IPS DF 4.7 (cell line): ENCODE data around the gene PLEKHS1.
"Not testable (repeated sequence)": the region's sequence is repeated elsewhere in the genome, so short reads cannot be mapped to it uniquely, and the experiment has no call there.

Source experiments
- DNase-seq: peaks from one replicate; pipeline ENCODE4 v3.0.0-alpha.2; 2013; ENCODE audit warnings: low spot score; ENCODE audit errors: extremely low read depth

The PLEKHS1 gene

DNA sequence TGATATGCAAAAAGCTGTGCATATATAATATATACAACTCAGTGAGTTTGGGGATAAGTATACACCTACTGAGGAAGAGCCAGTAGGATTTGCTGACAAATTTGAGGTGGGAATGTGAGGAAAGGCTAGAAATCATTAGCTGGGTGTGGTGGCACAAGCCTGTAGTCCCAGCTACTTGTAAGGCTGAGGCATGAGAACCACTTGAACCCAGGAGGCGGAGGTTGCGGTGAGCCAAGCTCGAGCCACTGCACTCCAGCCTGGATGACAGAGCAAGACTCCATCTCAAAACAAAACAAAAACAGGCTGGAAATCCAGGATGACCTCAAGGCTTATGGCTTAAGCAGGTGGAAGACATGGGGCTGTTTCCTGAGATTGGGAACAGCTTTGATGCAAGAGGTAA, 10.6 kb upstream of the PLEKHS1 start:
- no peak for DNase-seq

DNA sequence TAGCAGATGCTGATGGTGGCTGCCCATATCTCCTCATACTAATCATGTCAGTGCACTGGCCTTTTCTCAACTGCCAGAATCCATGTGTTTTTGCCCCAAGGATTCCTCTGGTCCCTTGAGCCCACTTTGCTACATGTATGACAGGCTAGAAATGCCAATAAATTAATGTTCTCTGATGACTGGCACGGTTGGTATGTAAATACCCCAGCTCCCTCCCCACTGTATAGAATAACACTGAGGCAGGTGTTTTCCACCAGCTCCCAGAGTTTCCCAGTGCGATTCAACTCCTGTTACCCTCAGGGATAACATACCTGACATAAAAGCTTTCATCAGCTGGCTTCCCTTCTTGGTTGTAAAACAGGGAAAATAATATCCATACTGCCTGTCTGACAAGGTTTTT, 9.0 kb upstream of the PLEKHS1 start:
- no peak for DNase-seq

DNA sequence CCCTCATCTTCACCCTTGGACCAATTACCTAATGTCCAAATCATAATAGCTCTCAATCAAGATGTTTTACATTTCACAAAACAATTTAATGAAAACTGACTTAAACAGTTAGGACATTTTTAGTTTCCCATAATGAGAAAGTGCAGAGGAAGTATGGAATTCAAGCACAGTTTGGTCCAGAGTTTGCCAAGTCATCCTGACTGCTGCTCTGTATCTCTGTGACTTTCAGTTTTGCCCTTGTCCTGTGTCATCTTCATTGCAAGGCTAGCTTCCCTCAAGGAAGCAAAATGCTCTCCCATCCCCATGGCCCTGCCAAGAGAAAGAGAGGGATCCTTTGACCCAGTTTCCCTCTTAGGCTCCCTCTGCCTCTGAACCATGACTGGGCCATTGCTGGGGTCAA, 7.9 kb upstream of the PLEKHS1 start:
- DNase-seq: no peak

DNA sequence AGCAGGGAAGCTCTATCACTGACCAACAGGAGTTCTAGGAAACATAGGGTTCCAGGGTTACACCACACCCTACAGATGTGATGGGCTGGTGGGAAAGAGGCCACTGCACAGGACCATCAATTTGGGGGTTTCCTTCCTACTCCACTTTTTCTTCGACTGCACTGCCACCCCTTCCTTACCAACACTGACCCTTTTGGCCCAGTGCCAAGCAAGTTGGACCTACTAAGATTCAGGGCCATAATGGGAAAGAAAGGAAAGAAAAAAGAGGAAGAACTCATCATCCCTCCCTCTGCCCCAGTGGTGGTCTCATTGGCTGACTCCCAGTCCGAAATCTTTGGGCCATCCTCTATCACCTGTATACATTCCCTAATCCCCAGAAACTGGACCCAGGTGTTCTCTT, 6.1 kb upstream of the PLEKHS1 start:
- DNase-seq: no peak

GRCh38 chr10:113746217-113746957, 5.1 kb upstream of the PLEKHS1 start:
- no peak for DNase-seq

GRCh38 chr10:113752553-113752952, 1.1 kb downstream of the PLEKHS1 start:
- no peak for DNase-seq

GRCh38 chr10:113753020-113753692, 1.7 kb downstream of the PLEKHS1 start:
- no peak for DNase-seq

DNA sequence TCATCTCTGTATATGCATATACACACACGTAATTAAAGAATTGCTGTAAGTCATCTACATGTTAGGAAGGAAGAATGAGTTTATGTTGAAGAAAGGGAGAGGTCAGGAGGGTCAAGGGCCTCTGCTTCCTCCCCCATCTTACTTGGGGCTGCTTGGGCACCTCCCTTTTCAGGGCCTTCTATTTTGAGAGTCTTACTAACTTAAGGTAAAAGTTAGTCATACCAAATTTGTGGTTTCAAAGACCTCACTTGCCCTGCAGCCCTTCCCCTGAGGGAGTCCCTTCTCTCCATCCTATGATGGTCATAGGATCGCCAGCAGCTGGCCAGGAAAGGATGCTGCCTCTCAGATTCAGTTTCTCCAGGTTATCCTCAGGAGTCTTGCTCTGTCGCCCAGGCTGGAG, 2.6 kb downstream of the PLEKHS1 start:
- DNase-seq: no peak

DNA sequence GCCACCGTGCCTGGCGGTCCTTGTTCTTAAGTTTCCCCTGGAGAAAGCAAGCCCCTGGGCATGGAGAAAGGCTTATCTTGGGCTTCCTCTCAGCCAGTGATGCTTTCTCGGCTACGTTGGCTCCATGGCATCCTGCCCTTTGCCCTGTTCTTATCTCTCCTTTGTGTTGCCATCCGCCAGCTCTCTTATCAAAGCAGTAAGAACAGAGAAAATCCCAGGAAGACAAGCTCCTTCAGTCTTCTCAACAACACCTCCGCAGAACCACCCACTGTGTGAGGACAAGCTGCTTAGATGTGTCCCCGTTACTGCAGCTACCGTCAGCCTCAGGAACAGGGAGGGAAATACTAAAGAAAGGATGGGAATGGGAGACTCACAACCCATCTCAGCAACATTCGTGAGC, 3.3 kb downstream of the PLEKHS1 start:
- no peak for DNase-seq

- no peak for DNase-seq
Observed at GRCh38 chr10:113756940-113757543, 5.6 kb downstream of the PLEKHS1 start.

GRCh38 chr10:113762083-113762482, 10.6 kb downstream of the PLEKHS1 start:
- no peak for DNase-seq

DNA sequence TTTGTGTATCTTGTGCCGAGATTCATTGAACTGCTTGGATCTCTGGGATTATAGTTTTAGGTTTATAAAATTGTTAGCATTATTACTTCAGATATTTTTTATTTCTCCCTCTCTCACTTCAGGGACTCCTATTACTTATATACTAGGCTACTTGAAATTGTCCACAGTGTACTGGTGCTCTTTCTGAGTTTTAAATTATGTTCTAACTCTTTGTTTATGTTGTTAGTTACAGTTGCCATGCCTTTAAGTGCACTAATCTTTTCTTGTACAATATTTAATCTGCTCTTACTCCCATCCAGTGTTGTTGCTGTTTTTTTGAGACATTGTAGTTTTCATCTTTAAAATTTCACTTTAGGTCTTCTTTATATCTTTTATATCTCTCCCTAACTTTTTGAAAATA, 13.1 kb downstream of the PLEKHS1 start:
- DNase-seq: no peak

DNA sequence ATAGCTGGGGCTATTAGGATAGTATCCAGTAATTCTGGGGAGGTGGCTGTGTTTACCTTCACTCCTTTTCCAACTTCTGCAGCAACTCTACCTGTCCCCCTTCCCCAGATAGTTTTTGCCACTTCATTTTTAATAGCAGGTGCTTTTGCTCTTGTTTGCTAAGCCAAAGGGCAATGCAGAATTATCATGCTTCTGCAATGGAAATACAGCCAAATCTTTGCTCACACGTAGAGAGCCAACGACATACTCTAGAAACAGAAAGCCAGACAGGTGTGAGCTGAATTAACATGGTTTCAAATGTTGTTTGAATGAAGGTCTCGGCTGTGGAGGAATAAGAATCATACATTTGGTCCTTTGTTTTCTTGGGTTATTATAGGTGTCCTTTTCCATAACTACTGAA, 14.4 kb downstream of the PLEKHS1 start:
- no peak for DNase-seq

DNA sequence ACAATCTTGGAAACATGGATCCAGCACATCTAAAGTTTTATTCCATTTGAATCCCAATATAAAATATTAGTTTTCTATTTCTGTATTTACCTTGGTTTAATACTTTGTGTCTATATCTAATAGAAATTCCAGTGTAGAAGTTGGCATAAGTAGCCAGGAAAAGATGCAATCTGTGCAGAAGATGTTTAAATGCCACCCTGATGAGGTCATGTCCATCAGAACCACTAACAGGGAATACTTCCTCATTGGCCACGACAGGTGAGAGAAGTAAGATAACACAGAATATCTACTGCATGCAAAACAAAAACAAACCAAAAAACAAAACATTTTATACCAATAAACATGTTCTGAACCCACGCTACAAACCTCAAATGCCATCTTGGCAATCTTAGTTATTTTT, 15.7 kb downstream of the PLEKHS1 start:
- DNase-seq: no peak

DNA sequence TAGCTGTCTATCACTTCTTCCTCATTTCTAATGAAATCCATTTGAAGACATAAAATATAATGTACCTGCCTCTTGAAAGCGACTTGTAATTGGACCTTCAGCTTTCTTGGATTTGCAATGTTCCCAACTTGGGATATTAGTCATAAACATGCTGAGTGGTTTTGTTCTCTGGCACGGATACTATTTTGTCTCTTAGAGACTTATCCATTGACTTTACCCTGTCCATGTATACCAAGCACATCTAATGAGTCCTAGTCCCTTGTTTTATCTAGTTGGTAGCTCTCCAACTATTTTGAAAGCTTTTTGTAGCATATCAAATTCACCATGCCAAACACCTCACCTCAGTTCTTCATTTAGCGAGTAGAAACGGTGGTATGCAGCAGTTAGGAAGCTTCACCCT, 18.9 kb downstream of the PLEKHS1 start:
- no peak for DNase-seq

- DNase-seq: not testable (repeated sequence)
Observed at GRCh38 chr10:113771131-113771530, 19.6 kb downstream of the PLEKHS1 start.

DNA sequence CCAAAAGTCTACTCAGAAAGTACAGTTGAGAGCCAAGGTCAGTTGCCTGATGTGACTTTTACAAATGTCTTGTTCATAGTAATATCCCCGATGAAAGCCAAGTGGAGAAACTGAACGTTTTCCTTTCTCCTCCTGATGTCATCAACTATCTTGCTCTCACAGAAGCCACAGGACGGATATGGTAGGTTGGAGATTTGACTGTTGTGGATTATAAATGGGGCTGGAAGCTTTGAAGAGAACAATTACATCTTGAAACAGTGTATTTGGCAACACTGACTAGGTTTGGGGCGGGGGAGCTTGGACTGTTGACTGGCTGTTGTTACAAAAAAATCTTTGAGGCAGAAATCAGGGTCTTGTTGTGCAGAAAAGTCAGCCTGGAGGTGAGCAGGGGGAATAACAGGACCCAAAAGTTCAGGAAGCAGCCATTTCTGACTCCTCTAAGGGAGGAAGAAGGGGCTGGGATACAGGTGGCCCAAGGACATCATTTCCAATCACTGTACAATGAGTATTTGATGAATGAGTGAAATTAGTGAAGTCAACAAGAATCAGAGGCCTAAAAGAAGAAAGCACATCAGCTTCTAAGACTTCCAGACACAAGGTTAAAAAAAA, 24.3 kb downstream of the PLEKHS1 start:
- DNase-seq: no peak

- no peak for DNase-seq
Observed at GRCh38 chr10:113776553-113776952, 25.1 kb downstream of the PLEKHS1 start.

DNA sequence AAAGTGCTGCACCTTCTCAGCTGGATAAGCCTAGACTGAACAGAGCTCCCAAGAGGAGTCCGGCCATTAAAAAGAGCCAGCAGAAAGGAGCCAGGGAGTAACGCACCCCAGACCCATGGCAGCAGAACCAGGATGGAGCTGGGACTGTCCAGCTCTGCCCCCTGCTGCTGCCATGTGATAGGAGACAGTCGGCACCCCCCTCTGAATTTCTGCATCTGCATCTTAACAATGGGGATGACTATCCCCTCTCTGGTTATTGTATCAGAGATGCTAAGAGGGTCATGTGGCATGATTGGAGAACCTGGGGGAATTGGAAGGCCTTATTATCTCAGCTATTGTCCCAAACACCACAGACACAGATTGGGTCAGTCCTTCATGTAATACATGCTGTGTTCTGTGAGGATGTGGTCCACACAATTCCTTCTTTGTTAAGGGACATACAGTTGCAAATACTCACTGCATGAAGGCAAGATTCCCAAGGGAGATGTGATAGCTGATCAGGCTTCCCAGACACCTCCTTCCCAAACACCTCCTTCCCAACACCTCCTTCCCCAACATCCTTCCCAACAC, 29.3 kb downstream of the PLEKHS1 start:
- DNase-seq: no peak

- no peak for DNase-seq
Observed at GRCh38 chr10:113782367-113782766, 30.9 kb downstream of the PLEKHS1 start.

DNA sequence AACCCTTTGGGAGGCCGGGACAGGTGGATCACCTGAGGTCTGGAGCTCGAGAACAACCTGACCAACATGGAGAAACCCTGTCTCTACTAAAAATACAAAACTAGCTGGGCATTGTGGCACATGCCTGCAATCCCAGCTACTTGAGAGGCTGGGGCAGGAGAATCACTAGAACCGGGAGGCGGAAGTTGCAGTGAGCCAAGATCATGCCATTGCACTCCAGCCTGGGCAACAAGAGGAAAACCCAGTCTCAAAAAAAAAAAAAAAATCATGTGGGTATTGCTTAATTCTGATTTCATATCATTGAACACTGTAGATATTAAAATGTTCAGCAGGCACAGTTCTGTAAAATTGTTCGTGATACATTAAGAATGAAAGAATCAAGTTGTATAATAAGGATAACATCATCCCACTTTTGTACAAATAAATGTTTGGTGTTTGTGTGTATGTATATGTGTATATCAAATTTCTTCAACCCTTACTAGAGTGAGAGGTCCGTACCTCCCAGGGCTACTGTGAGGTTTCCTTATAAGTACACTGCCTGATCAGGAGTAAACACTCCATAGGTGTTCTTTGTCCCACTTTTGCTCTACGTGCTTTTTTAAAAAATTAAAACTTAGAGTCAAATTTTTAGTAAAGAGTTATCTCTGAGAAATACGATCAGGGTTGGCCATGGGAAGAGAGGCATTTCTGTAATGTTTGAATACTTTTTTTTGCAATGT, 31.7 kb downstream of the PLEKHS1 start:
- DNase-seq: no peak
